Karpas-422 (cell line): Measurements from ENCODE around the gene CACNA2D3. TPM values are rescaled to one million over a fixed set of nuclear protein-coding genes. Genes with fewer than 3 reads are reported as not detected.

ENCODE experiments used
- DNase-seq: peaks from one replicate; pipeline ENCODE4 v3.0.0-alpha.2; 2015
- H2AFZ ChIP-seq: fragments of 200-600 bp; sonication (generic); 2 replicates; pipeline ENCODE4 v1.6.1; 2014; ENCODE audit warnings: antibody characterized with exemption, low read length, mixed read lengths
- H3K27ac ChIP-seq: fragments of 200-600 bp; sonication (generic); 2 replicates; pipeline ENCODE4 v1.5.1; 2014; ENCODE audit warnings: mild to moderate bottlenecking, low read length, moderate library complexity
- H3K27me3 ChIP-seq: fragments of 200-600 bp; sonication (generic); 2 replicates; pipeline ENCODE4 v1.6.1; 2014; ENCODE audit warnings: low read length, mixed read lengths
- H3K36me3 ChIP-seq: fragments of 200-600 bp; sonication (generic); 2 replicates; pipeline ENCODE4 v1.6.1; 2014; ENCODE audit warnings: low read length, mixed read lengths; ENCODE audit not compliant: insufficient read depth
- H3K4me1 ChIP-seq: fragments of 200-600 bp; sonication (generic); 2 replicates; pipeline ENCODE4 v1.6.1; 2014; ENCODE audit warnings: mild to moderate bottlenecking, low read length, mixed read lengths
- H3K4me2 ChIP-seq: fragments of 200-600 bp; sonication (generic); 2 replicates; pipeline ENCODE4 v1.6.1; 2014; ENCODE audit warnings: low read length, low read depth, mild to moderate bottlenecking; ENCODE audit not compliant: poor library complexity, severe bottlenecking
- H3K4me3 ChIP-seq: fragments of 200-600 bp; sonication (generic); 2 replicates; pipeline ENCODE4 v1.5.1; 2014; ENCODE audit warnings: mild to moderate bottlenecking, antibody characterized with exemption, low read length, mixed read lengths
- H3K79me2 ChIP-seq: fragments of 200-600 bp; sonication (generic); 2 replicates; pipeline ENCODE4 v1.6.1; 2014; ENCODE audit warnings: mild to moderate bottlenecking, low read length, mixed read lengths
- H3K9ac ChIP-seq: fragments of 200-600 bp; sonication (generic); 2 replicates; pipeline ENCODE4 v1.6.0; 2014; ENCODE audit warnings: low read length
- H3K9me2 ChIP-seq: fragments of 200-600 bp; sonication (generic), shearing (Covaris generic); replicated peaks from 2 replicates; pipeline ENCODE4 v1.6.0; 2014; ENCODE audit warnings: mild to moderate bottlenecking, low read length, moderate library complexity; ENCODE audit not compliant: insufficient read depth
- H3K9me3 ChIP-seq: fragments of 300-700, 200-600 bp; sonication (generic); 2 replicates; pipeline ENCODE4 v1.6.1; 2014; ENCODE audit warnings: low read length, mixed read lengths
- H4K20me1 ChIP-seq: fragments of 200-600 bp; sonication (generic); 2 replicates; pipeline ENCODE4 v1.6.1; 2014; ENCODE audit warnings: mild to moderate bottlenecking, antibody characterized with exemption, low read length, low read depth; ENCODE audit not compliant: insufficient read depth
- total RNA-seq: library from RNA; depleted of rRNA; stranded (reverse); fragments of >200 nt; shearing (Covaris generic); gene quantifications from 2 replicates; pipeline ENCODE4 v1.2.3, GENCODE V29; 2014; ENCODE audit warnings: low replicate concordance

The CACNA2D3 gene
- total RNA-seq, 1 experiment from 2014 or later, result not detected

DNA sequence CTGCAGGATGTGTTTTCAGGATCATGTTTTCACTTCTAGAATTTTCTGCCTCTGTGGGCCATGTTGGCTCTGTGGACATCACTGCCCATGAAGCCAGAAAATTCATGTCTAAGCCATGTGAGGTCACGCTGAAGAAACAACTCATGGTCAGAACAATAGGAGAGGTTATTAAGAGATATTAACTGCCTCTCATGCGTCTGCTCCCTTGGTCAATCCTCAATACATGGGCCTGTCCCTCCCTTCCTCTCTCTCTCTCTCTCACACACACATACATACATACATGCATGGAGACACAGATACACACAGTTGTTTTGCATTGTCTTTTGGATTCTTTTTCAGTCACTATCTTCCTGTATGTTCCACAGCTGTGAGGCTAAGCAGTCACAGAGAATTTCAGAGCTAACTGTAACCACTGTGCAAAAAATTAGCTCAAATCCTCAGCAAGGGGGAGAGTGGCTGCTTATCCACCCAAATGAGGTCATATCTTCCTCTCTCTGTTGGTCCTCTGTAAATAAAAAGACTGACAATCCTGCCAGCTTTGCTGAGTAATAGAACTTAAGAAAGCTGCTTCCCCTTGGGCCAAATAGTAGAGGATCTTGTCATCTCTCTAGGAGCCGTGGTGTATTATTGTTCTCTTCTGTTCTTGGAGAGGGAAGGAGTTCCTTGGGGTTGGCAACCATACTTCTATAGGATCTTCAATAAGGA is 759.9 kb downstream of the CACNA2D3 start:
- no peak overlapping the region for H3K9ac ChIP-seq
- no peak overlapping the region for H3K27ac ChIP-seq
- no peaks in the 10 kb centered on the region for H3K9me2 ChIP-seq
- H3K4me1 ChIP-seq, result no peaks in the 10 kb centered on the region
- no peak for DNase-seq
- no peak overlapping the region for H3K4me3 ChIP-seq
- 0 out of 2 replicates have a peak, but pooled peaks cover 3% of the 10 kb centered on the region for H3K27me3 ChIP-seq
- no peak overlapping the region for H2AFZ ChIP-seq
- no peaks in the 10 kb centered on the region for H3K79me2 ChIP-seq
- H3K36me3 ChIP-seq, result no peaks in the 10 kb centered on the region
- no peak overlapping the region for H3K4me2 ChIP-seq
- H4K20me1 ChIP-seq, result no peaks in the 10 kb centered on the region
- H3K9me3 ChIP-seq, result no peaks in the 10 kb centered on the region

DNA sequence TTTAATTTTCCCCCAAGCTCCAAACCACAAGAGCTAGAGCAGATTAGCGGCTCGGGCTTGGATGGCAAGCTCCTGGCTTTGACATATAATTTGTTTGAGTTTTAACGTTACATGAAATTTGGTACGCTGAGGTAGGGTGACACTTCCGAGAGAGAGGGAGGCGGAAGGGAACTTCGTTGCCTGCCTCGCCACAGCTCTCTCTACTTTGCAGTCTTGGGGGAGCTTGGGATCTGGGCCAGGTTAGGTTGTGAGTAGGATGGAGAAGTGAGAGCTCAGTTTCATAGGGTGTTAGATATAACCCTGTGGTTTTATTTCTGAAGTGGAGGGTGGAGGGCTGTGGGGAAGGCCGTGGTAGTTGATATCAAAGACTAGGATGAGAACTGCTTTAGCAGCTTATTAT is 765.8 kb downstream of the CACNA2D3 start:
- H2AFZ ChIP-seq, result no peak overlapping the region
- no peaks in the 10 kb centered on the region for H4K20me1 ChIP-seq
- H3K4me3 ChIP-seq, result no peak overlapping the region
- H3K9me2 ChIP-seq, result no peaks in the 10 kb centered on the region
- no peak for DNase-seq
- H3K9ac ChIP-seq, result no peak overlapping the region
- H3K27me3 ChIP-seq, result 0 out of 2 replicates have a peak, but pooled peaks cover 3% of the 10 kb centered on the region
- H3K9me3 ChIP-seq, result no peaks in the 10 kb centered on the region
- no peak overlapping the region for H3K27ac ChIP-seq
- no peaks in the 10 kb centered on the region for H3K36me3 ChIP-seq
- H3K4me1 ChIP-seq, result no peaks in the 10 kb centered on the region
- H3K79me2 ChIP-seq, result no peaks in the 10 kb centered on the region
- no peak overlapping the region for H3K4me2 ChIP-seq

DNA sequence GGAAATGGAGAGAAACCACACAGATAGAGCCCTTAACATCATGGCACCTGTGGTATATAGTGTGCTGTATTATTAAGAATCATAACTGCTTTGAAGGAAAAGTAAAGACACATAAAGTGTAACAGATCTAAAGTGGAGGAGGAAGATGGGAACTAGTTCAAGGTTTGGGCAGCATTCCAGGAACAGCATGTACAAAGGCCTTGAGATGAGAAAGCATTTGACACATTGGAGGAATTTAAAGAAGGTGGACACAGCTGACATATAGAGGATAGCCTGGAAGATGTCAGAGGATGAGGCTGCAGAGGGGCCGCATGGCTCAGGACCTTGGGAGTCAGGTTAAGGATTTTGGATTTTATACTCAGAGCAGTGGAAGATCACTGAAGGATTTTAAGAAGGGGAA is 766.5 kb downstream of the CACNA2D3 start:
- no peak overlapping the region for H3K4me3 ChIP-seq
- 0 out of 2 replicates have a peak, but pooled peaks cover 3% of the 10 kb centered on the region for H3K27me3 ChIP-seq
- no peak for DNase-seq
- H3K4me1 ChIP-seq, result no peaks in the 10 kb centered on the region
- H2AFZ ChIP-seq, result no peak overlapping the region
- no peaks in the 10 kb centered on the region for H3K79me2 ChIP-seq
- no peak overlapping the region for H3K27ac ChIP-seq
- no peaks in the 10 kb centered on the region for H3K36me3 ChIP-seq
- H3K9me3 ChIP-seq, result no peaks in the 10 kb centered on the region
- H3K4me2 ChIP-seq, result no peak overlapping the region
- H3K9me2 ChIP-seq, result no peaks in the 10 kb centered on the region
- H3K9ac ChIP-seq, result no peak overlapping the region
- H4K20me1 ChIP-seq, result no peaks in the 10 kb centered on the region

DNA sequence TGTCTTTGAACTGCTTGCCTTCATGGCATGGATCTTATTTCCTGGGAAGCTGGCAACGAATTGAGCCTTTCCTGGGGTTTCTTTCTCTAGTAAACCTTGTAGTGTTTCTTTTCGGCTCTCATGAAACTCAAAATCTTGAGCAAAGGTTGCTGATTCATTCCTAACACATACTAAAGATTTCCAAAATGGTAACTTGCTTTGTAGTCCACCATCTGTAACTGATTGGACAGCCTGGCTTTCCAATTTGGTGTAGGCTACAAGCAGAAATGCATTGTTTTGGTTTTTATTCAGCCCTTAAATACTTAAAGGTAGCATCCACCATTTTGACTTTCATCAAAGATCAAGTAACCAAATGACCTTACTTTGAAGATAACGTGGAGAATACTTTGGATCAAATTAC is 767.4 kb downstream of the CACNA2D3 start:
- H3K4me1 ChIP-seq, result no peaks in the 10 kb centered on the region
- no peaks in the 10 kb centered on the region for H3K9me3 ChIP-seq
- no peaks in the 10 kb centered on the region for H3K36me3 ChIP-seq
- no peaks in the 10 kb centered on the region for H4K20me1 ChIP-seq
- H3K4me3 ChIP-seq, result no peak overlapping the region
- H3K27ac ChIP-seq, result no peak overlapping the region
- no peak for DNase-seq
- H3K4me2 ChIP-seq, result no peak overlapping the region
- no peaks in the 10 kb centered on the region for H3K9me2 ChIP-seq
- H3K27me3 ChIP-seq, result no peaks in the 10 kb centered on the region
- H3K79me2 ChIP-seq, result no peaks in the 10 kb centered on the region
- no peak overlapping the region for H2AFZ ChIP-seq
- H3K9ac ChIP-seq, result no peak overlapping the region

DNA sequence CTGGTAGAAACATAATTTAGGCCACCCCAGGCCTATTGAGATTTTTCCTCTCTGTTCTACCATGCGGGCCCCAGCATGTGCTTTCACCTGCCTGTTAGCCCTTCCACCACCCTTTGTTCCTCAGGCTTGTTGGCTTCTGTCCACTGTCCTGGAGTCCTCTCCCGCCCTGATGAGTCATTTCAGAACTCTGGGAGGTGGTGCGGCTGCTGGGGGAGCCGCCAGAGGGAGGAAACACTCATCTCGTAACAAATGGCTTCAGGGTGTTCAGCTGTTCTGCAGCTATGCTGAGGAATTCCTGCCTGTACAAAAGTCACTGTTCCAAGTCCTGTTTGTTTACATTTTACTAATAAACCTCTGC is 769.2 kb downstream of the CACNA2D3 start:
- Histone ChIP-seq H3K79me2 (no peaks in the 10 kb centered on the region), H3K9ac (no peak overlapping the region), H3K36me3 (no peaks in the 10 kb centered on the region), H3K4me2 (no peak overlapping the region), H3K9me3 (no peaks in the 10 kb centered on the region), H3K27ac (no peak overlapping the region), H4K20me1 (no peaks in the 10 kb centered on the region), H3K4me1 (no peaks in the 10 kb centered on the region), H2AFZ (no peak overlapping the region), H3K4me3 (no peak overlapping the region), H3K27me3 (no peaks in the 10 kb centered on the region), H3K9me2 (no peaks in the 10 kb centered on the region)
- DNase-seq, result no peak

DNA sequence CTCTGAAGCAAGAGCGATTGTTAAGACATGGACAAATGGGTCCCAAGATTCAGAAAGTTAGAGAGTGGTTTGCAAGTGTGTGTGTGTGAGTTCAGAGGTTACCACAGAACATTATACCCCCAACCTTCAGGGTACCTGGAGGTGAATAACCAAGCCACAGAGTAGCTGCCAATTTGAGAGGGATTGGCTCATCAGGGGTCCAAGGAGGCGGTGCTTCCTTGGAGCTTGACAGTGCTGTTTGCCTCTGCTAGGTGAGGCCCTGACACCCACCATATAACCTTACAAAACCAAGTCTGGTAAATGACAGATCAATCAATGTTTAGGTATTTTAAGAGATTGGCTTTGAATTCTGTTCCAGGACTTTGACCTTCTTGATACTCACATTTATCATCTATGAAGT is 769.8 kb downstream of the CACNA2D3 start:
- Histone ChIP-seq H3K36me3 (no peaks in the 10 kb centered on the region), H3K27me3 (no peaks in the 10 kb centered on the region), H2AFZ (no peak overlapping the region), H3K4me1 (no peaks in the 10 kb centered on the region), H3K79me2 (no peaks in the 10 kb centered on the region), H3K9ac (no peak overlapping the region), H3K4me3 (no peak overlapping the region), H4K20me1 (no peaks in the 10 kb centered on the region), H3K9me3 (no peaks in the 10 kb centered on the region), H3K27ac (no peak overlapping the region), H3K4me2 (no peak overlapping the region), H3K9me2 (no peaks in the 10 kb centered on the region)
- DNase-seq, result no peak

DNA sequence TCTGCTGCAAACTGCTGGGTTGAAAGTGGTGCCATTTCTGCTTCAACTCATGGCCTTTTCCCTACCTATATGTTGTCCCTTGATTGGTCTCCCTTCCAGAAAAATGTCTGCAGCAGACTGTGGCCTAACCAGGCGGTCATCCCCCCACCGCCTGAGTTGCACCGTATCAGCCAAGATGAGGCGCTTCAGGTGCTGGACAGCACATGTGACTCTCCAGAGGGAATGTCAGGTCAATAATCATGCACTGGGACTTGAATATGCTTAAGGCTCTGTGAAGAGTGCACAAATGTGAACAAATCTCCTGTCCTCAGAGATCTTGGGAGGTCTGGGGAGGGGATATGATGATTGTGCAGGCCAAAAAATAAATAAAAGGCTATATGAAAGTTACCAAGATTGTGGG is 773.3 kb downstream of the CACNA2D3 start:
- H3K9me2 ChIP-seq, result no peaks in the 10 kb centered on the region
- H3K27ac ChIP-seq, result no peak overlapping the region
- H3K4me3 ChIP-seq, result no peak overlapping the region
- H4K20me1 ChIP-seq, result no peaks in the 10 kb centered on the region
- no peaks in the 10 kb centered on the region for H3K79me2 ChIP-seq
- no peak for DNase-seq
- H3K27me3 ChIP-seq, result no peaks in the 10 kb centered on the region
- H3K4me1 ChIP-seq, result no peaks in the 10 kb centered on the region
- H3K4me2 ChIP-seq, result no peak overlapping the region
- H3K9me3 ChIP-seq, result no peaks in the 10 kb centered on the region
- H3K36me3 ChIP-seq, result no peaks in the 10 kb centered on the region
- no peak overlapping the region for H3K9ac ChIP-seq
- H2AFZ ChIP-seq, result no peak overlapping the region

DNA sequence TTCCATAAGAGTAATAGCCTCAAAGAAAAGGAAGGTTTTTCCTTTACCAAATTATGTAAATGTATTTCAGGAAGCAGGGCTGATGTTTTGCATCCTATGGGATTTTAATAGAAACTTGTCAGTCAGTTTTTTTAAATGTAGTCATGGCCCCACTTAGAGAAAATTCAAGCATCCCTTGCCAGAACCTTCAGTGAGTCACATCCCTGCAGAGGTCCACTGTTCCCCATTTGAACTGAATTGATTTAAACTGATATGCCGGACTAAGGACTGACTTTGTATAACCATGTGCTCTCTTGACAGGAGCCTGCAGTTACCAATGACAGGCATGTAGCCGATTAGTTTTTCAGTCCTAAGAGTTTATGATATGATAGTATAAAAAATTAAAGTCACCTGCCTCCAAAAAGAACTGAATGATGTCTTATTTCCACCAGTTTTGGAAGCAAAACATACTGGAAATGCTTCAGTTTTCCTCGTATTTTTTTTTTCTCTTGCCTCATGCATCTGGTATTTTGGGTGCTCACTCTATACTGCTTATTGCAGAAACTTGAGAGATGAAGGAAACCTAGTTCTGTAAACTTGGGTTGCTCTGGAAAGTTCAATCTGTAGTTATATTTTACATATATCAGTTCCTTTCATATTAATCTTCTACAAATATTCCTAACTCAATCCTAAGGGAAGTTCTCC is 774.8 kb downstream of the CACNA2D3 start:
- H3K36me3 ChIP-seq, result no peaks in the 10 kb centered on the region
- H3K9me2 ChIP-seq, result no peaks in the 10 kb centered on the region
- H3K4me3 ChIP-seq, result no peak overlapping the region
- H4K20me1 ChIP-seq, result no peaks in the 10 kb centered on the region
- DNase-seq, result no peak
- no peak overlapping the region for H3K9ac ChIP-seq
- H3K27ac ChIP-seq, result no peak overlapping the region
- H3K27me3 ChIP-seq, result no peaks in the 10 kb centered on the region
- H3K4me2 ChIP-seq, result no peak overlapping the region
- no peaks in the 10 kb centered on the region for H3K4me1 ChIP-seq
- H3K9me3 ChIP-seq, result no peaks in the 10 kb centered on the region
- H2AFZ ChIP-seq, result no peak overlapping the region
- H3K79me2 ChIP-seq, result no peaks in the 10 kb centered on the region
